K562 (cell line): ENCODE measurements around the gene UBAP2. TPM values are rescaled to one million over a fixed set of nuclear protein-coding genes. Genes with fewer than 3 reads are reported as not detected.

Experiments used
- ATAC-seq: fragments of 200-7000 bp; cut with Tn5 transposase; 3 replicates; pipeline ENCODE4 v1.9.1; 2020; ENCODE audit warnings: moderate library complexity
- BruUV-seq: library from RNA; stranded (reverse); fragments of 400-500 nt; replicated peaks from 2 replicates; lab custom pipeline; 2021; lab: Mats Ljungman, UMichigan
- CTCF ChIA-PET: fragments of 300-600 bp; formaldehyde crosslinking; extraction: SDS; loops from one replicate; lab custom pipeline; 2021; ENCODE audit warnings: low intra/inter-chr PET ratio; lab: Yijun Ruan, JAX
- POLR2A ChIA-PET: fragments of 300-600, 350-650 bp; sonication (Branson Sonifier 250); formaldehyde crosslinking; extraction: SDS; loops from one replicate; lab custom pipeline; 2021; ENCODE audit warnings: antibody characterized with exemption, inconsistent platforms; lab: Yijun Ruan, JAX
- DNase-seq, 4 experiments: peaks; one replicate each; pipeline versions ENCODE4 v3.0.0 to v3.0.0-alpha.2; 2011 to 2018; ENCODE audit warnings: low spot score in 3 of 4, mixed read lengths in 3 of 4; ENCODE audit errors: extremely low read depth in 1 of 4
- FAIRE-seq: peaks from 2 replicates; lab custom pipeline; 2011; peaks lifted over from hg19 to GRCh38; lab: Jason Lieb, UNC
- H2AFZ ChIP-seq: 2 replicates; pipeline ENCODE4 v1.6.0; 2011; ENCODE audit warnings: low read depth, low read length, control low read depth, inconsistent platforms
- H3K27ac ChIP-seq: fragments of 200-600 bp; 3 replicates; pipeline ENCODE4 v1.8.0; 2011; ENCODE audit warnings: low read depth, mild to moderate bottlenecking, control low read depth, inconsistent platforms, low read length, moderate library complexity, mixed read lengths; ENCODE audit errors: extremely low read depth
- H3K27me3 ChIP-seq, 2 experiments: fragments of 300-600 bp in 1 of 2; 2 replicates in 1 of 2; 3 replicates in 1 of 2; pipeline versions ENCODE4 v1.6.0 to v1.8.0; 2011; ENCODE audit warnings: inconsistent platforms in 2 of 2, low read length in 2 of 2, mild to moderate bottlenecking in 1 of 2, mixed read lengths in 1 of 2, moderate library complexity in 1 of 2; ENCODE audit not compliant: control insufficient read depth in 2 of 2, insufficient read depth in 2 of 2
- H3K36me3 ChIP-seq: fragments of 300-600 bp; 3 replicates; pipeline ENCODE4 v1.8.0; 2011; ENCODE audit warnings: mild to moderate bottlenecking, low read length, inconsistent platforms; ENCODE audit not compliant: control insufficient read depth, insufficient read depth
- H3K4me1 ChIP-seq, 2 experiments: fragments of 200-600 bp in 1 of 2; replicated peaks in 1 of 2; 2 replicates in 1 of 2; 3 replicates in 1 of 2; pipeline versions ENCODE4 v1.5.1 to v1.8.0; 2011; ENCODE audit warnings: inconsistent platforms in 2 of 2, low read length in 2 of 2, mild to moderate bottlenecking in 1 of 2, mixed read lengths in 1 of 2, moderate library complexity in 1 of 2; ENCODE audit not compliant: control insufficient read depth in 2 of 2, insufficient read depth in 2 of 2
- H3K4me2 ChIP-seq: 2 replicates; pipeline ENCODE4 v1.6.1; 2011; ENCODE audit warnings: low read length, control low read depth, inconsistent platforms, mixed read lengths; ENCODE audit not compliant: insufficient read depth
- H3K4me3 ChIP-seq: fragments of 200-600 bp; sonication (generic), shearing (Covaris generic); 2 replicates; pipeline ENCODE4 v1.5.1; 2016; ENCODE audit warnings: control low read depth, inconsistent platforms
- H3K79me2 ChIP-seq: fragments of 200-600 bp; 3 replicates; pipeline ENCODE4 v1.8.0; 2011; ENCODE audit warnings: low read length, inconsistent platforms; ENCODE audit not compliant: control insufficient read depth, insufficient read depth
- H3K9ac ChIP-seq, 2 experiments: 2 replicates each; pipeline versions ENCODE4 v1.6.0 to v1.6.1; 2011; ENCODE audit warnings: low read depth in 2 of 2, low read length in 2 of 2, control low read depth in 1 of 2, inconsistent platforms in 1 of 2, mild to moderate bottlenecking in 1 of 2, mixed read lengths in 1 of 2; ENCODE audit not compliant: insufficient read depth in 1 of 2
- H3K9me1 ChIP-seq: one replicate; pipeline ENCODE4 v1.6.0; 2011; ENCODE audit warnings: inconsistent platforms, mild to moderate bottlenecking, low read length, moderate library complexity; ENCODE audit not compliant: control insufficient read depth, insufficient read depth
- H3K9me3 ChIP-seq: replicated peaks from 2 replicates; pipeline ENCODE4 v1.5.1; 2011; ENCODE audit warnings: low read depth, low read length, inconsistent platforms; ENCODE audit not compliant: control insufficient read depth, insufficient read depth
- H4K20me1 ChIP-seq: replicated peaks from 2 replicates; pipeline ENCODE4 v1.6.1; 2011; ENCODE audit warnings: low read length, inconsistent platforms, mixed read lengths; ENCODE audit not compliant: control insufficient read depth, insufficient read depth
- FOSL1 ChIP-seq: fragments of 200-800 bp; sonication (Bioruptor generic); conservative IDR thresholded peaks from 2 replicates; pipeline ENCODE4 v1.6.1; 2016; ENCODE audit warnings: missing genetic modification characterization, missing compliant biosample characterization
- HMG20A ChIP-seq: fragments of 450-650 bp; formaldehyde crosslinking; conservative IDR thresholded peaks from 2 replicates; pipeline ENCODE4 v1.4.0; 2020; ENCODE audit warnings: mild to moderate bottlenecking, mixed read lengths
- MNT ChIP-seq, 2 experiments: fragments of 450-650 bp; conservative IDR thresholded peaks; 2 replicates each; pipeline ENCODE4 v1.6.1; 2017; ENCODE audit warnings: mild to moderate bottlenecking in 2 of 2, moderate library complexity in 2 of 2
- NKRF ChIP-seq: fragments of 450-650 bp; IDR thresholded peaks from 2 replicates; pipeline ENCODE4 v1.6.1; 2016; ENCODE audit warnings: borderline replicate concordance
- ZFX ChIP-seq: sonication (generic); formaldehyde crosslinking; IDR thresholded peaks from 2 replicates; pipeline ENCODE4 v1.8.0; 2022; ENCODE audit warnings: mild to moderate bottlenecking, missing genetic modification reagents, moderate library complexity
- ZNF12 ChIP-seq: sonication (generic); formaldehyde crosslinking; IDR thresholded peaks from 2 replicates; pipeline ENCODE4 v1.4.0; 2020; ENCODE audit warnings: mild to moderate bottlenecking, missing genetic modification reagents
- ZNF511 ChIP-seq: sonication (generic); formaldehyde crosslinking; IDR thresholded peaks from 2 replicates; pipeline ENCODE4 v1.8.0; 2022; ENCODE audit warnings: mild to moderate bottlenecking, missing genetic modification reagents
- WGBS: fragments of 100-300 bp; shearing (Covaris generic); methylation state at CpG from one replicate; pipeline ENCODE4 v1.1.6; 2016; ENCODE audit warnings: low coverage, mixed read lengths; ENCODE audit not compliant: insufficient coverage; ENCODE audit errors: missing lambda C conversion rate; 5-methylcytosine and 5-hydroxymethylcytosine counted together
- in situ Hi-C: fragments of 300-500 bp; cut with MboI; formaldehyde crosslinking; loops from 4 replicates; pipeline ENCODE4 v1.15.0; 2018; ENCODE audit warnings: inconsistent platforms, mixed read lengths
- intact Hi-C: fragments of 100-400 bp; cut with micrococcal nuclease; formaldehyde crosslinking; loops from 2 replicates; pipeline ENCODE4 v1.14.2; 2022
- polyA plus RNA-seq, 8 experiments: library from polyadenylated mRNA; depleted of rRNA in 4 of 8; stranded (reverse) in 5 of 8; unstranded in 3 of 8; fragments of >200 nt; fragmentation: Nextera tagmentation in 2 of 8; fragmentation: Illumina TruSeq in 1 of 8; extraction: Ambion mirVana in 2 of 8; extraction: Trizol in 1 of 8; gene quantifications; 2 replicates each; pipeline versions ENCODE4 v1.2.1 to v1.2.3, GENCODE V29; 2011 to 2014; ENCODE audit warnings: inconsistent platforms in 1 of 8, missing spikeins in 1 of 8
- total RNA-seq, 7 experiments: library from RNA; depleted of rRNA in 6 of 7; stranded (reverse); fragments of >200 nt in 6 of 7; fragmentation: Illumina TruSeq in 2 of 7; extraction: Trizol in 2 of 7; gene quantifications; 2 replicates each; pipeline versions ENCODE4 v1.2.1 to v1.2.3, GENCODE V29; 2011 to 2021; ENCODE audit warnings: low replicate concordance in 1 of 7

UBAP2 gene
- total and polyA plus RNA-seq, 9 of the 15 experiments (the other 6 are each of a cell fraction or from before 2014, with no cell fraction given): 8.7 to 47.9 (median 18.7) TPM

- H3K9ac ChIP-seq: no peak overlapping the region
- no peaks in the 10 kb centered on the region for H4K20me1 ChIP-seq
- H3K27ac ChIP-seq: no peak overlapping the region
- H3K9me3 ChIP-seq: no peaks in the 10 kb centered on the region
- TF ChIP-seq HMG20A (CRISPR knock-in tag): no peak
- H3K4me3 ChIP-seq: no peak overlapping the region
- H3K9me1 ChIP-seq: no peaks in the 10 kb centered on the region
- H3K4me1 ChIP-seq: no peaks in the 10 kb centered on the region; a peak in 1 of 5 replicates
- BruUV-seq: no TSS peak
- WGBS: 82% methylated on average over 18 of the region's 20 CpGs
- no peak overlapping the region for H2AFZ ChIP-seq
- DNase-seq (no peak), FAIRE-seq (no peak), ATAC-seq (no peak)
- H3K4me2 ChIP-seq: no peak overlapping the region
- CTCF ChIA-PET: no interaction called here
- intact Hi-C loops (no loop called here), in situ Hi-C loops (no loop called here)
- H3K79me2 ChIP-seq: no peaks in the 10 kb centered on the region; the same call in 2 of the 3 replicates
- H3K36me3 ChIP-seq: peaks cover 93% of the 10 kb centered on the region
- POLR2A ChIA-PET: interaction anchor here (3.0 kb wide), 1 partner anchor 12 kb away, joined by 8 read pairs; no protein-coding TSS in a partner anchor
- H3K27me3 ChIP-seq: no peaks in the 10 kb centered on the region
Observed at GRCh38 chr9:33932078-33932807, 116.4 kb downstream of the UBAP2 start.

- FAIRE-seq (no peak), DNase-seq (no peak), ATAC-seq (no peak)
- 88% methylated on average over 1 of the region's 3 CpGs for WGBS
- no peaks in the 10 kb centered on the region; a peak in 1 of 5 replicates for H3K4me1 ChIP-seq
- H4K20me1 ChIP-seq: no peaks in the 10 kb centered on the region
- no peaks in the 10 kb centered on the region; the same call in 2 of the 3 replicates for H3K79me2 ChIP-seq
- intact Hi-C loops (no loop called here), in situ Hi-C loops (no loop called here)
- H3K4me2 ChIP-seq: no peak overlapping the region
- H3K9me3 ChIP-seq: no peaks in the 10 kb centered on the region
- no peak overlapping the region for H3K27ac ChIP-seq
- POLR2A ChIA-PET: no interaction called here
- no peaks in the 10 kb centered on the region for H3K27me3 ChIP-seq
- CTCF ChIA-PET: no interaction called here
- H3K4me3 ChIP-seq: no peak overlapping the region
- H3K36me3 ChIP-seq: peaks cover 95% of the 10 kb centered on the region
- H3K9me1 ChIP-seq: no peaks in the 10 kb centered on the region
- H2AFZ ChIP-seq: no peak overlapping the region
- BruUV-seq: no TSS peak
- no peak overlapping the region for H3K9ac ChIP-seq
- TF ChIP-seq NKRF: no peak
- TF ChIP-seq ZNF511 (CRISPR knock-in tag): no peak
- no peak for TF ChIP-seq MNT (conservative IDR thresholded peaks at IDR 0.05)
- TF ChIP-seq ZFX: no peak
- TF ChIP-seq ZNF12 (CRISPR knock-in tag): no peak
- no peak for TF ChIP-seq FOSL1
Observed at GRCh38 chr9:33931326-33931725, 117.4 kb downstream of the UBAP2 start.
